ENCODE results near the gene MTX2.

DNA sequence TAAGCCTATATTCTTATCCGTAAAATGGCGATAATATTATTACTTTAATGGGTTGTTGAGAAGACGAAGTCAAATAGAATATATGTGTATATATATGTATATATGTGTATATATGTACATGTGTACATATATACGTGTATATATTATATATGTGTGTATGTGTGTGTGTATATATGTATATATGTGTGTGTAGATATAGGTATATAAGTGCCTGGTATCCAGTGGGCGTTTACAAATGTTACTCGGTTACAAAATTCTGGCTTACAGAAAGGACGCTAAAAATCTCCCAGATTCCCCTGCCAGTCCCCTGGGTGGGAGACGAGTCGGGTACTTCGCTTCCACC, 295 bp upstream of the MTX2 start:
- TF ChIP-seq, protein P1, sequence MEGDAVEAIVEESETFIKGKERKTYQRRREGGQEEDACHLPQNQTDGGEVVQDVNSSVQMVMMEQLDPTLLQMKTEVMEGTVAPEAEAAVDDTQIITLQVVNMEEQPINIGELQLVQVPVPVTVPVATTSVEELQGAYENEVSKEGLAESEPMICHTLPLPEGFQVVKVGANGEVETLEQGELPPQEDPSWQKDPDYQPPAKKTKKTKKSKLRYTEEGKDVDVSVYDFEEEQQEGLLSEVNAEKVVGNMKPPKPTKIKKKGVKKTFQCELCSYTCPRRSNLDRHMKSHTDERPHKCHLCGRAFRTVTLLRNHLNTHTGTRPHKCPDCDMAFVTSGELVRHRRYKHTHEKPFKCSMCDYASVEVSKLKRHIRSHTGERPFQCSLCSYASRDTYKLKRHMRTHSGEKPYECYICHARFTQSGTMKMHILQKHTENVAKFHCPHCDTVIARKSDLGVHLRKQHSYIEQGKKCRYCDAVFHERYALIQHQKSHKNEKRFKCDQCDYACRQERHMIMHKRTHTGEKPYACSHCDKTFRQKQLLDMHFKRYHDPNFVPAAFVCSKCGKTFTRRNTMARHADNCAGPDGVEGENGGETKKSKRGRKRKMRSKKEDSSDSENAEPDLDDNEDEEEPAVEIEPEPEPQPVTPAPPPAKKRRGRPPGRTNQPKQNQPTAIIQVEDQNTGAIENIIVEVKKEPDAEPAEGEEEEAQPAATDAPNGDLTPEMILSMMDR (IDR thresholded peaks at IDR 0.05), result no peak
- TF ChIP-seq POLR2AphosphoS5 (IDR thresholded peaks at IDR 0.05; ENCODE audit: low read depth, low read length), result no peak
- TF ChIP-seq, protein P2, sequence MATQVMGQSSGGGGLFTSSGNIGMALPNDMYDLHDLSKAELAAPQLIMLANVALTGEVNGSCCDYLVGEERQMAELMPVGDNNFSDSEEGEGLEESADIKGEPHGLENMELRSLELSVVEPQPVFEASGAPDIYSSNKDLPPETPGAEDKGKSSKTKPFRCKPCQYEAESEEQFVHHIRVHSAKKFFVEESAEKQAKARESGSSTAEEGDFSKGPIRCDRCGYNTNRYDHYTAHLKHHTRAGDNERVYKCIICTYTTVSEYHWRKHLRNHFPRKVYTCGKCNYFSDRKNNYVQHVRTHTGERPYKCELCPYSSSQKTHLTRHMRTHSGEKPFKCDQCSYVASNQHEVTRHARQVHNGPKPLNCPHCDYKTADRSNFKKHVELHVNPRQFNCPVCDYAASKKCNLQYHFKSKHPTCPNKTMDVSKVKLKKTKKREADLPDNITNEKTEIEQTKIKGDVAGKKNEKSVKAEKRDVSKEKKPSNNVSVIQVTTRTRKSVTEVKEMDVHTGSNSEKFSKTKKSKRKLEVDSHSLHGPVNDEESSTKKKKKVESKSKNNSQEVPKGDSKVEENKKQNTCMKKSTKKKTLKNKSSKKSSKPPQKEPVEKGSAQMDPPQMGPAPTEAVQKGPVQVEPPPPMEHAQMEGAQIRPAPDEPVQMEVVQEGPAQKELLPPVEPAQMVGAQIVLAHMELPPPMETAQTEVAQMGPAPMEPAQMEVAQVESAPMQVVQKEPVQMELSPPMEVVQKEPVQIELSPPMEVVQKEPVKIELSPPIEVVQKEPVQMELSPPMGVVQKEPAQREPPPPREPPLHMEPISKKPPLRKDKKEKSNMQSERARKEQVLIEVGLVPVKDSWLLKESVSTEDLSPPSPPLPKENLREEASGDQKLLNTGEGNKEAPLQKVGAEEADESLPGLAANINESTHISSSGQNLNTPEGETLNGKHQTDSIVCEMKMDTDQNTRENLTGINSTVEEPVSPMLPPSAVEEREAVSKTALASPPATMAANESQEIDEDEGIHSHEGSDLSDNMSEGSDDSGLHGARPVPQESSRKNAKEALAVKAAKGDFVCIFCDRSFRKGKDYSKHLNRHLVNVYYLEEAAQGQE (IDR thresholded peaks at IDR 0.05; ENCODE audit: insufficient read depth in 1 of 2, low read depth in 2 of 2, low read length in 1 of 2), result no peak
- no peak for TF ChIP-seq SIN3A (IDR thresholded peaks at IDR 0.05; ENCODE audit: borderline replicate concordance, insufficient read depth, low read depth, low read length)

Data from Panc1 (cell line).